Umbilical cord (tissue), 2 donors: ENCODE data around the gene EVPL. TPM values are rescaled to one million over a fixed set of nuclear protein-coding genes. Genes with fewer than 3 reads are reported as not detected.

Experiments
- DNase-seq: peaks from one replicate; pipeline ENCODE4 v3.0.0-alpha.2; 2015; ENCODE audit warnings: low spot score
- total RNA-seq: library from RNA; depleted of rRNA; stranded (reverse); fragments of >200 nt; gene quantifications from one replicate; pipeline ENCODE4 v1.2.3, GENCODE V29; 2014; ENCODE audit warnings: low replicate concordance; ENCODE audit not compliant: insufficient read depth

The EVPL gene
- total RNA-seq, 1 donor from 2014 or later: 13.7 TPM

GRCh38 chr17:75959839-75960511 lies 67.1 kb downstream of the EVPL start:
- no peak for DNase-seq

DNA sequence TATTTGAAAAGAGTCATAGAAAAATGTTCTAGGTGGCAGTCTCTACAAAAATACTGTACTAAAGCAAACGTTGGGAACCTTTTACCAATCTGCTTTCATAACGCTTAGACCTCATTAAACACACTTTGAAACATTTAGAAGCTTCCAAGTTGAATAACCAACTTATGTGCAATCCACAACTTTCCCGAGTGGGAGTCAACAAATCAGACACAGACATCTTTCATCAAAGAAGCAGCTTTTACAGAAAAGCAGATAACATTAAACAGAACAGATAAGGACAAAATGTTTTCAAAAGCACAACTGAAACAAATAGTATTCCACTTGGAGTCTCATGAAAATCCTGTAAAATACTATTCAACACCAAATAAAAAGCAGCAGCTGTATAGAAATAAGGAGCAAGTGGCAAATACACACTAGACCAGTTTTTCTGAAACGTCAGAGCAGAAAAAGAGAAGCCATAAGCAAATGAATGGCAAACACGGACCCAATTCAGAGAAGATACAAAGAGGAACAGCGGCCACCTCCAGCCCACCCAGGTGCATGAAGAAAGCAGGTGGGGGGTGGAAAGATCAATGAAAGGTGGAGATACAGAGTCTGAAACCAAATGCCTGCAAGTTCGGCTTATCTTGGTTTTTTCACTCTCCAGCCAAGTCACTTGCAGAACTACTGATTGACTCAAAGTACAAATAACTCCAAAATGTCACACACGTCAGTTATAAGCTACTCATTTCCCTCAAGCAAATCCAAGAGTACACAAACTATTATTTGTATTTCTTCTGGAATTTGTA lies 67.9 kb downstream of the EVPL start:
- DNase-seq: peak; percentile 56

Other genes with a start within 250 kb of the EVPL start
- 7.5 TPM for gene UNK, start 242.5 kb downstream of the EVPL start, total RNA-seq
- 8.9 TPM for gene UNC13D, start 182.9 kb downstream of the EVPL start, total RNA-seq
- 13.7 TPM for gene WBP2, start 172.0 kb downstream of the EVPL start, total RNA-seq
- gene TRIM47, start 148.7 kb downstream of the EVPL start, total RNA-seq: 18.8 TPM
- 13.0 TPM for gene TRIM65, start 130.4 kb downstream of the EVPL start, total RNA-seq
- 34.2 TPM for gene MRPL38, start 122.4 kb downstream of the EVPL start, total RNA-seq
- gene FBF1, start 86.3 kb downstream of the EVPL start, total RNA-seq: 6.7 TPM
- 53.0 TPM for gene ACOX1, start 48.1 kb downstream of the EVPL start, total RNA-seq
- gene TEN1, start 48.1 kb downstream of the EVPL start, total RNA-seq: not detected
- gene CDK3, start 26.5 kb downstream of the EVPL start, total RNA-seq: not detected
- 18.3 TPM for gene SRP68, start 45.2 kb upstream of the EVPL start, total RNA-seq
- gene GALR2, start 47.5 kb upstream of the EVPL start, total RNA-seq: 6.7 TPM
- 1.7 TPM for gene ZACN, start 51.9 kb upstream of the EVPL start, total RNA-seq
- gene EXOC7, start 76.5 kb upstream of the EVPL start, total RNA-seq: 64.5 TPM
- 0.48 TPM for gene FOXJ1, start 113.9 kb upstream of the EVPL start, total RNA-seq
- 0.96 TPM for gene RNF157, start 213.2 kb upstream of the EVPL start, total RNA-seq
- 8.2 TPM for gene UBALD2, start 238.0 kb upstream of the EVPL start, total RNA-seq